Stimulated activated CD4-positive, alpha-beta T cell treated with anti-CD3 and anti-CD28 coated beads, Interleukin-1b, Interleukin-23, amount 100 ng/mL, for 4 hours (primary cell): ENCODE measurements around the gene XRCC6.
"Not testable (repeated sequence)": the region's sequence is repeated elsewhere in the genome, so short reads cannot be mapped to it uniquely, and the experiment has no call there.

Experiments used
- DNase-seq, 2 donors: peaks; one replicate each; pipeline ENCODE4 v3.0.0-alpha.2; 2020; ENCODE audit warnings: low read depth in 2 of 2

The XRCC6 gene

DNA sequence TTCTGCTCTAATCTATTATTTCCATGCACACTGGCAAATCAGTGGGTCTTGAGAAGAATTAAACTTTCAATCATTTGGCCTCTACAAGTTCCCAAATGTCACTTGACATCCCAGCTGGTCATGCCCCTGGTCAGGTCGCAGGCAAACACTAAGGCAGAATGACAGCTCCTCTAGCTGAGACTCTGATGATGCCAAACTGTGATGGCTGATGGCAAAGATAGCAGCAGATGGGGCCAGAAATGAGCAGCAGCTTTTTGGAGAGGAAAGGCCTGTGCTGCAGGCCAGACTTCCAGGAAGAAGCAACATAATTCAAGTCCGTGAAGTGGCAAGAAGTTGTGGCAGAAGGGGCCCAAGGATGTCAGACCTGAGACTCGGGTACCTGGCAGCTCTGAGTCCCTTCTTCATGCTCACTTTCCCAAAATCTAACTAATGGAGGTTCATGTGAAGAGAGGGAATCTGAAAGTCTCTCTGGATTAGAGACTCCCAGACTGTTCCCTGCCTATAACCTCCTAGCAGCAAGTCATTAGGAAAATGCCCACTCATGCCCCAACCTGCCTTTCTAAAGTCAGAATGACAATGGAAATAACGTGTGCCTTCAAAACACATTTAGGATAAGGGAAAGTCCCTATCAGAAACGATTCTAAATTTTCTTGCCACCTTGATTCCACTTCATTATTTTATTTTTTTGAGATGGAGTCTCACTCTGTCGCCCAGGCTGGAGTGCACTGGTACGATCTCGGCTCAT is 22.0 kb upstream of the XRCC6 start:
- no peak for DNase-seq

DNA sequence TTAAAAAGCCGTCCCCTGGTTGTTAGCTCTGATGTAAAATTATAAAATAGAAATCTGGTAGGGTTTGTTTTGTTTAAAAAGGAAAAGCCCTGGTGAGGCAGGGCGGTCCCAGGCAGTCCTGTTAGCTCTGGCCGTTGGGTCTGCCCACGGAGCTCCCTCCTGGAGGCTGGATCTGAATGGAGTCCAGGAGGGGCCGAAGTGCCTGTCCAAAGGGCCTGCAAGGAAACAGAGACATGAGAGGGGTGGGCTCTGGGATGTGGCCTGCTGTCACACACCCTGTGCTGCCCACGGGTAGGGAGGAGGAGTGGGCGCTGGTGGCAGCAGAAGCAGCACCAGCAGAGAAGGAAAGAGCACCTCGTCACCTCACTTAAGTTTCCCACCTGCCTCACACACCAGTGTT is 20.1 kb upstream of the XRCC6 start:
- DNase-seq: no peak

DNA sequence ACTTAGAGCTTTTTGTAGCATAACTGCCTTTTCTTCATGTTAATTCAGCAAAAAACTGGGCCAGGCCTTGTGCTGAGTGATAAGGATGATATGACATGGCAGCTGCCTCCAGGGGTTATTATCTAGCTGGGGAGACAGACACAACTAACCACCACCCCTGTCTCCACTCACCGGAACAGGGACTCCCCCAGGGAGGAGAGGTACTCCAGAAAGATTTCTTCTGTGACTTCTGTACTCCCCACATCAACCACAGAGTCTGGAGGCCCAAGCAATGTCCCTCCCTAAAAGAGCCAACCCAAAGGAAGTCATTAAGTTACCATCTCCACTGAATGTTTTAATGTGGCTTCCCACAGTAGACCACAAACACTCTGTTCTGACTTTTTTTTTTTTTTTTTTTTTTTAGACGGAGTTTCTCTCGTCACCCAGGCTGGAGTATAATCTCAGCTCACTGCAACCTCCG is 17.2 kb upstream of the XRCC6 start:
- no peak for DNase-seq

DNA sequence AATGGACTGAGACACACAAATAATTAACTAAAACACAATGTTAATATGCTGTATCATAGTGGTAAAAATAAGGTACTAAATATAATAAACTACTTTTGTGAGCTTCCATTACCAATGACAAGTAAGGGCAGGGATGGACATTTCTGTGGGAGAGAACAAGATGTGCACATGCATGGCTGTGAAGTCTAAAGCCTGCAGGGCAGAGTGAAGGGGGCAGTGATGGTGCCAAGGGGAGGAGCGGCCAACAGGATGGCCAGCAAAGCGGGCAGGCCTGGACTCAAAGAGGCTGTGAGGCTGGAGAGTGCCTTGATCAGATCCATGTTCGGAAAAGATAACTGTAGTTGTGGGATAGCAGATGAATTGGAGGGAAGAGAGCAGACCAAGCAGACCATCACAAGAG is 12.7 kb upstream of the XRCC6 start:
- DNase-seq: no peak

DNA sequence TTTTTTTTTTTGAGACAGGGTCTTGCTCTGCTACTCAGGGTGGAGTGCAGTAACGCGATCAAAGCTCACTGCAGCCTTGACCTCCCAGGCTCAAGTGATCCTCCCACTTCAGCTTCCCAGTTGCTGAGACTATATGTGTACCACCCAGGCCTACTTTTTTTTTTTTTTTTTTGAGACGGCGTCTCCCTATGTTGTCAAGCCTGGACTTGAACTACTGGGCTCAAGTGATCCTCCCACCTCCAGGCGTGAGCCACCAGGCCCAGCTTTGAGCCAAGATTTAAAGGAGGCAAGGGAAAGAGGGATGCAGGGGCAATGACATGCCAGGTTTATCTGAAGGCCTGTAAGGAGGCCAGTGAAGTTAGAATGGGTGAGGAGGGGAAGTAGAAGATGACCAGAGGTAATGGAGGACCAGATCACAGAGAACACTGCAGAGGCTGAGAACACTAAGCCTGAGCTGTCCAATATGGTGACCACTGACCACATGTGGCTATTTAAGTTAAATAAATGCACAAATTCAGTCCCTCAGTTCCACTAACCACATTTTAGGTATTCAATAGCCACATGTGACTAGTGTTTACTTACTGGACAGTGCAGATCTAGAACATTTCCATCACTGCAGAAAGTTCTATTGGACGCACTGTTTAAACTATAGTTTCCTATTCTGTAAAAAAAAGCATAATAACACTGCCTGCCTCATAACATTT is 8.3 kb upstream of the XRCC6 start:
- DNase-seq: no peak

DNA sequence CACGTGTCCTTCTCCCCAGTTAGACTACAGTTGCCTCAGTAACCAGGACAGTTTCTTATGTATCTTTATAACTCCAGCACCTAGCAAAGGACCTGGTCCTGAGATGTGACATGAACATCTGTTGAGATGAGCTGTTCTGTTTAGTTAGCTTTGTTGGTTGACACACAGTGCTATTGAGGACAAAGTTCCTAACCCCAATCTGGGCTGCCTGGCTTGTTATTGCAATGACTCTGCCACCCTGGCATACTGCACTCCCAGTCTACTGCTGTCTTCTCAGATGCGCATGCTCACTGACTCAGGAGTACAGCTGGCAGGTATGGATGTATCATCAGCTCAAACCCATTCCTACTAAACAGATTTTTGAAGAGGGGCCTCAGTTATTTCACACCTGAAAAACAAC is 7.6 kb upstream of the XRCC6 start:
- no peak for DNase-seq

DNA sequence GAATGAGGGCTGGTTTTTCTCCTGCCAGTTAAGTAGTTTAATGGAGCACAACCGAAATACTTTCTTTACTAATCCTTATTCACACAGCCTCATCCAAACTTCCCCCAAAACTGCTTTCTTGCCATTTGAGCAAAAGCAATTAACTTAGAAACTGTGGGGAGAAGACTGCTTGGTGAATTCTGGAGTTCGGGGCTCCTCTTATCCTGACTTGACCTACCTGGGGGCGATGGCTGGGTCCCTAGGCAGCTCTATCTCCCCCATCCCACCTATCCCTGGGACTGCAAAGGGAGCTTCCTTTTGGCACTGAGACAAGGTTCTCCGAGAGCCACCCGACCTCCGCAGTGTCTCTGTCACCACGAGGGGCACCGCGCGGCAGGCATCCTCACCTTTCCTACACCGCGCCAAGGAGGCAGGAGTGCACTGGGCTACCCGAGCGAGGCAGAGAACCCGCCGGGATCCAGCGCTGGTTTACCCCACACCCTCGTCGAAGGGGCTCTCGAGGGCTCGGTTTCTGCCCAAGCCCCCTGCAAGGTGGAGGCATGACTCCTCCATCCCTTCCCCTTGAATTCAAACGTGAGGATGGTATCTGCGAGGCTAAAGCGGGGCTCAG is 1.0 kb upstream of the XRCC6 start:
- peak; percentile 18 to 39 for DNase-seq

DNA sequence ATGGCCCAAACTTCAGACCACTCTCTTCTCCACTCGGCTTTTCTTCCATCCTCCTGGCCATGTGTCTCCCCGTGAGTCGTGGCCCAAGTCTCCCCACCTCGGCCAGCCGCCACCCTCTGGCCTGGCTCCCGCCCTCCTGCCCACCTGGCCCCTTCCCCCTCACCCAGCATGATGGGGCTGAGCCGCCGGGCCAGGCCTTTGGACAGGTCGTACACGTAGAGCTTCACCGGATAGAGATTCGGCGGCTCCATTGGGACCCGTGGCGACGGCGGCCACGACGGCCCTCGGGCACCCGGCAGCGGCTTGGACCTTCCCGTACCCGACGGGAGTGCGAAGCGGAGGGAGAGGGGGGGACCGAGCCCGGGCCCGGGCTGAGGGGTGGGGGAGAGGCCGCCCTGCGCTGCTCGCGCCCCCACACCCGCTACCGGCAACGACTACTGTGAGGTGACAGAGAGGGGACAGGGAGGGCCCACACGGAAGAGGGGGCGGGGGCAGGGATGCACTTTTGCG is 451 bp upstream of the XRCC6 start, which contains the start of gene DESI1:
TSS of gene DESI1 (minus strand) at position 455 of the 510 bp plus-strand sequence. CDS start at position 251, 204 bp downstream.
- DNase-seq: no peak

DNA sequence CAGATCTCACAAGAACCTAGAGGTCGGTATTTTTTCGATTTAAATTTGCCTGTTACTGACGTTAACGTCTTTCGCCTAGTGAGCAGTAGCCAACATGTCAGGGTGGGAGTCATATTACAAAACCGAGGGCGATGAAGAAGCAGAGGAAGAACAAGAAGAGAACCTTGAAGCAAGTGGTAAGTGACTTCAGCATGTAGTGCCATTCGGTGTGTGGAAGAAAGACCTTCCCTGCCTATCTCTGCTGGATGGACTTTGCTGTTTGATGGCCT is 750 bp downstream of the XRCC6 start:
- DNase-seq: no peak

DNA sequence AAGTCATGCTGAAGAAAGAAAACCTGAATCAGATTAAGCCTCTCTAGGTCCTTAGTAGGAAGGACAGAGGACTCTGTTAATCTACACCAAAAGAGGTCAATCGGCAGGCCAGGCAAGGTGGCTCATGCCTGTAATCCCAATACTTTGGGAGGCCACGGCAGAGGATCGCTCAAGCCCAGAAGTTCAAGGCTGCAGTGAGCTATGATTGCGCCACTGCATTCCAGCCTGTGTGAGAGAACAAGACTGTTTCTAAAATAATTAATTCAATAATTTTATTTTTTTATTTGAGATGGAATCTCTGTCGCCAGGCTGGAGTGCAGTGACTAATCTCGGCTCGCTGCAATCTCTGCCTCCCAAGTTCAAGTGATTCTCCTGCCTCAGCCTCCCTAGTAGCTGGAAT is 4.5 kb downstream of the XRCC6 start:
- DNase-seq: no peak

DNA sequence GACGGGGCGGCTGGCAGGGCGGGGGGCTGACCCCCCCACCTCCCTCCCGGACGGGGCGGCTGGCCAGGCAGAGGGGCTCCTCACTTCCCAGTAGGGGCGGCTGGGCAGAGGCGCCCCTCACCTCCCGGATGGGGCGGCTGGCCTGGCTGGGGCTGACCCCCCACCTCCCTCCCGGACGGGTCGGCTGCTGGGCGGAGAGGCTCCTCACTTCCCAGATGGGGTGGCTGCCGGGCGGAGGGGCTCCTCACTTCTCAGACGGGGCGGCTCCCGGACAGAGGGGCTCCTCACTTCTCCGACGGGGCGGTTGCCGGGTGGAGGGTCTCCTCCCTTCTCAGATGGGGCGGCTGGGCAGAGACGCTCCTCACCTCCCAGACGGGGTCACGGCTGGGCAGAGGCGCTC is 10.0 kb downstream of the XRCC6 start:
- DNase-seq: not testable (repeated sequence)

DNA sequence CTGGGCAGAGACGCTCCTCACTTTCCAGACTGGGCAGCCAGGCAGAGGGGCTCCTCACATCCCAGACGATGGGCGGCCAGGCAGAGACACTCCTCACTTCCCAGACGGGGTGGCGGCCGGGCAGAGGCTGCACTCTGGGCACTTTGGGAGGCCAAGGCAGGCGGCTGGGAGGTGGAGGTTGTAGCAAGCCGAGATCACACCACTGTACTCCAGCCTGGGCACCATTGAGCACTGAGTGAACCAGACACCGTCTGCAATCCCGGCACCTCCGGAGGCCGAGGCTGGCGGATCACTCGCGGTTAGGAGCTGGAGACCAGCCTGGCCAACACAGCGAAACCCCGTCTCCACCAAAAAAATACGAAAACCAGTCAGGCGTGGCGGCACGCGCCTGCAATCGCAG is 10.5 kb downstream of the XRCC6 start:
- DNase-seq: not testable (repeated sequence)

DNA sequence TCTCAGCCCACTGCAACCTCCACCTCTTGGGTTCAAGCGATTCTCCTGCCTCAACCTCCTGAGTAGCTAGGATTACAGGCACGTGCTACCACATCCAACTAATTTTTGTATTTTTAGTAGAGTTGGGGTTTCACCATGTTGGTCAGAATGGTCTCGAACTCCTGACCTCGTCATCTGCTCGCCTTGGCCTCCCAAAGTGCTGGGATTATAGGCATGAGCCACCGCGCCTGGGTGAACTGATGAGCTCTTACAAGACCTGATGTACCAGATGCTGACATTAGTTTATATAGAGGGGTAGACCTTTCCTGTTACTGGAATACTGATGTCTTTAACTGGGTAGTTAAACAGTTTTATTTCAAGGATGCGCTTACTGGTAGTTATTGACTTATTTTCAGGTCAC is 13.5 kb downstream of the XRCC6 start:
- not testable (repeated sequence) for DNase-seq

DNA sequence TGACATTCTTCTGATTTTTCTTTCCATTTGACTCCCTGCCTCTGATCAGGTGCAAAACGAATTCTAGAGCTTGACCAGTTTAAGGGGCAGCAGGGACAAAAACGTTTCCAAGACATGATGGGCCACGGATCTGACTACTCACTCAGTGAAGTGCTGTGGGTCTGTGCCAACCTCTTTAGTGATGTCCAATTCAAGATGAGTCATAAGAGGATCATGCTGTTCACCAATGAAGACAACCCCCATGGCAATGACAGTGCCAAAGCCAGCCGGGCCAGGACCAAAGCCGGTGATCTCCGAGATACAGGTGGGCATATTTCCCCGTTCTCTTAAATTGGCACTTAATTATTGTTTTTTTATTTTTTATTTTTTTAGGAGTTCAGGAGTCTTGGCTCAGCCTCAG is 15.4 kb downstream of the XRCC6 start:
- DNase-seq: no peak

DNA sequence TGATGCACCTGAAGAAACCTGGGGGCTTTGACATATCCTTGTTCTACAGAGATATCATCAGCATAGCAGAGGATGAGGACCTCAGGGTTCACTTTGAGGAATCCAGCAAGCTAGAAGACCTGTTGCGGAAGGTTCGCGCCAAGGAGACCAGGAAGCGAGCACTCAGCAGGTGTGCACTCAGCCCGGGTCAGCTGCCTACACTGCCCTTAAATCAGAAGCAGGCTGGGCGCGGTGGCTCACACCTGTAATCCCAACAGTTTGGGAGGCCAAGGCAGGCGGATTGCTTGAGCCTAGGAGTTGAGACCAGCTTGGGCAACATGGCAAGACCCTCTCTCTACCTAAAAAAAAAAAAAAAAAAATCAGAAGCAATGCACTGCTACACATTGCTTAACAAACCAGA is 16.5 kb downstream of the XRCC6 start:
- DNase-seq: not testable (repeated sequence)

DNA sequence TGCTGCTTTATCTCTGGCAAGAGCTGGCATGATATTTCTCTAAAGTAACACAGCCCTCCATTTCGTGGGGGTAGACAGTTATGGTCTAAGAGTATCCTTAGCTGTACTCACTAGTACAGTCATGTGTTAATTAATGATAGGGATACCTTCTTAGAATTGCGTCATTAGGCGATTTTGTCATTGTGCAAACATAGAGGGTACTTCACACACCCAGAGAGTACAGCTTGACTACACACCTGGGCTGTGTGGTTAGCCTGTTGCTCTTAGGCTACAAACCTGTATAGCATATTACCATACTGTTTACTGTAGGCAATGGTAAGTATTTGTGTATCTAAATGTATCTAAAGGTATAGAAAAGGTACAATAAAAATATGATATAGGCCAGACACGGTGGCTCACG is 17.0 kb downstream of the XRCC6 start:
- no peak for DNase-seq

DNA sequence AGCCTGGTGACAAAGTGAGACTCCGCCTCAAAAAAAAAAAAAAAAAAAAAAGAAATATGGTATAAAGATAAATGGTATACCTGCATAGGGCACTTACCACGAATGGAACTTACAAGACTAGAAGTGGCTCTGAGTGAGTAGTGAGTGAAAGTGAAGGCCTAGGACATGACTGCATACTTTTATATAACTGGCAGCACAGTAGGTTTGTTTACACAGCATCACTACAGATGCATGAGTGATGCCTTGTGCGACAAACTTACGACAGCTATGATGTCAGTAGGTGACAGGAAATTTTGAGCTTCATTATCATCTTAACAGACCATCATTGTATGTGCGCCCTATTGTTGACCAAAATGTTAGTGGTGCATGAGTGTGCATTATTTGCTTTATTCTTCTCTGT is 17.7 kb downstream of the XRCC6 start:
- no peak for DNase-seq

DNA sequence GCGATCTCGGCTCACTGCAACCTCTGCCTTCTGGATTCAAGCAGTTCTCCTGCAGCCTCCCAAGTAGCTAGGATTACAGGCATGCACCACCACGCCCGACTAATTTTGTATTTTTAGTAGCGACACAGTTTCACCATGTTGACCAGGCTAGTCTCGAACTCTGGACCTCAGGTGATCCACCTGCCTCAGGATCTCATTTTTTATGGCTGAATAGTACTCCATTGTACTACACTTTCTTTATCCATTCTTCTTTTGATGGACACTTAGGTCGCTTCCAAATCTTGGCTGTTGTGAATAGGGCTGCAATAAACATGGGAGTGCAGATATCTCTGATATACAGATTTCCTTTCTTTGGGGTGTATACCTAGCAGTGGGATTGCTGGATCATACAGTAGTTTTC is 20.8 kb downstream of the XRCC6 start:
- no peak for DNase-seq

DNA sequence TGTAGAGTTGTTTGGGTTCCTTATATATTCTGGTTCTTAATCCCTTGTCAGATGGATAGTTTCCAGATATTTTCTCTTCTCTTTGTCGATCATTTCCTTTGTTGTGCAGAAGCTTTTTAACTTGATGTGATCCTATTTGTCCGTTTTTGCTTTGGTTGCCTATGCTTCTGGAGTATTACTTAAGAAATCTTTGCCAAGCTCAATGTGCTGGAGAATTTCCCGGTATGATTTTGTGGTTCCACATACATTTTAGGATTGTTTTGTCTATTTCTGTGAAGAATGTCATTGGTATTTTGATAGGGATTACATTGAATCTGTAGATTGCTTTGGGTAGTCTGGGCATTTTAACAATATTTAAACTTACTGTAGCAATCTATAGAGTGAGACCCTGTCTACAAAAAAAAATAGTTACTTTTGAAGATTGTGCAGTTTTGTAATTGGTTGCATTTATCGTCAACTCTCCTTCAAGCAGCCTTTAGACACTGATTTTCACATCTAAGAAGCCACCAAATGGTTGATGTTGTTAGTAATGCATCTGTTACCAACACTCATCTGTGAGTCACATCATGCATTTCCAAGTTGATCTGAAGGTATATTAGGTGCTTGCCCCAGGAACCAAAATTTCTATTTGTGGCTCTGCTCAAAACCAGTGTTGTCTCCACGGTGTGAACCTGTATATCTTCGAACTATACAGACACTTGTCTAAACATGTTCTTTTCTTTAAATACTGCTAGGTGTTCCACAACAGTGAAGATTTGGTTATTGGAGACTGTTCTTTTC is 21.4 kb downstream of the XRCC6 start:
- no peak for DNase-seq

DNA sequence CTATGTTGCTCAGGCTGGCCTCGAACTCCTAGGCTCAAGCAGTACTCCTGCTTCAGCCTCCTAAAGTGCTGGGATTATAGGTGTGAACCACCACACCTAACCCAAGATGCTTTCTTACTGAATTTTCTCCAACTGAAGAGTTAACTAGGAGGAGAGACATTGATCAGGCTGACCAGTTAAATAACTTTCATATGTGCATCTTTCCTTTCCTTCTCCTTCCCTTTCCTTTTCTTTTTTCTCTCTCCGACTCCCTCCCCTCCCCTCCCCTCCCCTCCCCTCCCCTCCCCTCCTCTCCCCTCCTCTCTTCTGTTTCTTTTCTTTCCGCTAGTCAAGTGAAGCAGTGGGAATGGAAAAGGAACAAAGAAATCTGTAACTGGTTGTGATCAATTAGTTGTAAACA is 26.7 kb downstream of the XRCC6 start:
- DNase-seq: no peak

DNA sequence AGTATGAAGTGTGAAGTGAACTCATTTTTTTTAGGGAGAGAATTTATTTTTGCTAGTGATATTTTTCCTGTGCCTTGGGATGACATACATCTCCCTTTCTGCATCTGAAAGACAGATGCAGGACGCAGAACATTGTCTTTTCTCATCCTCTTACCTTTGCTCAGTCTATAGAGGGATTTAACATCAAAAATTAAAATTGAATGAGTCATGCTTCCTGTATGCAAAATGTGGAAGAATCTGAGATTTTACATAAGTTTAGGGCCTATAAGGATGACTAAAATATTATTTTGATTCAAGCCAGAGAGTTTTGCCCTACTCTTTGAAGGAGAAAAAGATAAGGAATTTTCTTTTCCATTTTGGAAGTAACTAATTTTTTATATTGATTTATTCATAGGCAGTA is 27.3 kb downstream of the XRCC6 start:
- DNase-seq: no peak

DNA sequence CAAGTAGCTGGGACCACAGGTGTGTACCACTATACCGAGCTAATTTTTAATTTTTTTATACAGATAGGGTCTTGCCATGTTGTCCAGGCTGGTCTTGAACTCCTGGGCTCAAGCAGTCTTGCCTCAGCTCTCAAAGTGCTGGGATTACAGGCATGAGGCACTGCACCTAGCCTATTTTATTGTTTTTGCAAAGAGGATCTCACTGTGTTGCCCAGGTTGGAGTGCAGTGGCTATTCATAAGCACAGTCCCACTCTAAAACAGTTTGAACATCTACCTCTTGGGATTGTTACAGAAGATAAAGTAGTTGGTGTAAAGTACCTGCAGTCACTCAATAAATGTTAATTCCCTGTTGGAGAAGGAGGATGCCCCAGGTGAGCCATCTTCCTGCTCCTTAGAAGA is 29.1 kb downstream of the XRCC6 start:
- DNase-seq: no peak
